WTC11 (cell line): ENCODE results near the gene NPAS3. TPM values are rescaled to one million over a fixed set of nuclear protein-coding genes. Genes with fewer than 3 reads are reported as not detected.
A peak's percentile ranks its signal among the peaks of the same experiment; 100 is the strongest.

ENCODE experiments used
- ATAC-seq: fragments of 200-7000 bp; cut with Tn5 transposase; 2 replicates; pipeline ENCODE4 v1.10.0; 2021; ENCODE audit warnings: mild to moderate bottlenecking, moderate library complexity
- CTCF ChIA-PET: fragments of 300-600 bp; sonication (Branson Sonifier 250); formaldehyde crosslinking; loops from one replicate; lab custom pipeline; 2021; ENCODE audit warnings: antibody characterized with exemption; lab: Charles Lee
- POLR2A ChIA-PET: fragments of 350-600 bp; sonication (Branson Sonifier 250); formaldehyde crosslinking; loops from one replicate; lab custom pipeline; 2021; ENCODE audit warnings: antibody characterized with exemption; lab: Charles Lee
- DNase-seq: peaks from one replicate; pipeline ENCODE4 v3.0.0; 2021; ENCODE audit warnings: low spot score
- H3K27ac Mint-ChIP-seq: 2 replicates; pipeline ENCODE4 v1.8.0; 2021; ENCODE audit warnings: mixed read lengths
- H3K27me3 Mint-ChIP-seq: 2 replicates; pipeline ENCODE4 v1.8.0; 2021; ENCODE audit warnings: low read depth, mild to moderate bottlenecking, moderate library complexity, mixed read lengths
- H3K36me3 Mint-ChIP-seq: 2 replicates; pipeline ENCODE4 v1.8.0; 2021; ENCODE audit warnings: mixed read lengths
- H3K4me1 Mint-ChIP-seq: 2 replicates; pipeline ENCODE4 v1.8.0; 2022; ENCODE audit warnings: mixed read lengths
- H3K4me3 Mint-ChIP-seq: 2 replicates; pipeline ENCODE4 v1.8.0; 2021; ENCODE audit warnings: mild to moderate bottlenecking, moderate library complexity, mixed read lengths
- H3K9me3 Mint-ChIP-seq: 2 replicates; pipeline ENCODE4 v1.8.0; 2021; ENCODE audit warnings: mixed read lengths
- CREB1 ChIP-seq: sonication (generic); formaldehyde crosslinking; IDR thresholded peaks from 2 replicates; pipeline ENCODE4 v1.8.0; 2023; ENCODE audit warnings: mild to moderate bottlenecking, missing genetic modification reagents
- CTCF ChIP-seq: fragments of 200-600 bp; IDR thresholded peaks from 2 replicates; pipeline ENCODE4 v1.8.0; 2022; ENCODE audit warnings: antibody characterized with exemption
- E2F5 ChIP-seq: sonication (generic); formaldehyde crosslinking; IDR thresholded peaks from 2 replicates; pipeline ENCODE4 v1.8.1; 2022; ENCODE audit warnings: mild to moderate bottlenecking, moderate library complexity, missing genetic modification reagents
- ERG ChIP-seq: fragments of 250-450 bp; sonication (Bioruptor Pico); IDR thresholded peaks from 2 replicates; pipeline ENCODE4 v1.8.0; 2021; ENCODE audit warnings: mild to moderate bottlenecking
- ETV6 ChIP-seq: sonication (generic); formaldehyde crosslinking; IDR thresholded peaks from 2 replicates; pipeline ENCODE4 v1.8.1; 2022; ENCODE audit warnings: mild to moderate bottlenecking, missing genetic modification reagents
- GRHL2 ChIP-seq: fragments of 250-450 bp; sonication (Bioruptor Pico); IDR thresholded peaks from 2 replicates; pipeline ENCODE4 v1.8.0; 2022; ENCODE audit warnings: mild to moderate bottlenecking, moderate library complexity; ENCODE audit not compliant: insufficient replicate concordance, severe bottlenecking
- GTF2I ChIP-seq: fragments of 250-450 bp; sonication (Bioruptor Pico); conservative IDR thresholded peaks from 2 replicates; pipeline ENCODE4 v1.4.0; 2021; ENCODE audit warnings: mild to moderate bottlenecking
- HMGA2 ChIP-seq: fragments of 250-450 bp; sonication (Bioruptor Pico); IDR thresholded peaks from 2 replicates; pipeline ENCODE4 v1.4.0; 2021; ENCODE audit warnings: mild to moderate bottlenecking, moderate library complexity
- NFYB ChIP-seq: sonication (generic); formaldehyde crosslinking; conservative IDR thresholded peaks from 2 replicates; pipeline ENCODE4 v1.8.0; 2022; ENCODE audit warnings: low read depth, missing genetic modification reagents
- NR1H2 ChIP-seq: sonication (generic); formaldehyde crosslinking; IDR thresholded peaks from 2 replicates; pipeline ENCODE4 v1.9.0; 2021; ENCODE audit warnings: mild to moderate bottlenecking, moderate library complexity, missing genetic modification reagents
- NR2C2 ChIP-seq: sonication (generic); formaldehyde crosslinking; IDR thresholded peaks from 2 replicates; pipeline ENCODE4 v1.8.0; 2022; ENCODE audit warnings: mild to moderate bottlenecking, missing genetic modification reagents
- OVOL2 ChIP-seq: fragments of 250-450 bp; sonication (Bioruptor Pico); IDR thresholded peaks from 2 replicates; pipeline ENCODE4 v1.9.0; 2021; ENCODE audit warnings: mild to moderate bottlenecking, borderline replicate concordance
- RELA ChIP-seq: sonication (generic); formaldehyde crosslinking; IDR thresholded peaks from 2 replicates; pipeline ENCODE4 v1.8.1; 2022; ENCODE audit warnings: missing genetic modification reagents, mild to moderate bottlenecking, borderline replicate concordance
- SMAD3 ChIP-seq: sonication (generic); formaldehyde crosslinking; IDR thresholded peaks from 2 replicates; pipeline ENCODE4 v1.8.0; 2022; ENCODE audit warnings: missing genetic modification reagents, mild to moderate bottlenecking, borderline replicate concordance
- STAT6 ChIP-seq: sonication (generic); formaldehyde crosslinking; conservative IDR thresholded peaks from 2 replicates; pipeline ENCODE4 v1.8.1; 2023; ENCODE audit warnings: mild to moderate bottlenecking, low read depth, missing genetic modification reagents, moderate library complexity
- ZNF232 ChIP-seq: sonication (generic); formaldehyde crosslinking; IDR thresholded peaks from 2 replicates; pipeline ENCODE4 v1.8.0; 2022; ENCODE audit warnings: mild to moderate bottlenecking, missing genetic modification reagents
- ZNF396 ChIP-seq: fragments of 250-450 bp; sonication (Bioruptor Pico); IDR thresholded peaks from 2 replicates; pipeline ENCODE4 v1.8.0; 2021; ENCODE audit warnings: mild to moderate bottlenecking, moderate library complexity, borderline replicate concordance
- total RNA-seq: library from RNA; stranded (reverse); gene quantifications from 3 replicates; pipeline ENCODE4 v1.2.3, GENCODE V29; 2021
- TF ChIP-seq, protein P1 (sequence below): sonication (generic); formaldehyde crosslinking; IDR thresholded peaks from 2 replicates; pipeline ENCODE4 v1.8.1; 2023; ENCODE audit warnings: mild to moderate bottlenecking, missing genetic modification reagents
- TF ChIP-seq, protein P2 (sequence below): sonication (generic); formaldehyde crosslinking; IDR thresholded peaks from 2 replicates; pipeline ENCODE4 v1.8.1; 2022; ENCODE audit warnings: low read depth, mild to moderate bottlenecking, moderate library complexity, missing genetic modification reagents, borderline replicate concordance

Gene NPAS3
- total RNA-seq, 1 experiment from 2014 or later: 3.2 TPM

- POLR2A ChIA-PET: no interaction called here
- H3K27ac Mint-ChIP-seq: no peak overlapping the region
- CTCF ChIA-PET: no interaction called here
- ATAC-seq (peak; percentile 80), DNase-seq (no peak)
- peaks cover 2% of the 10 kb centered on the region; the same call in 1 of the 2 replicates for H3K36me3 Mint-ChIP-seq
- H3K4me3 Mint-ChIP-seq: no peak overlapping the region
- H3K27me3 Mint-ChIP-seq: no peaks in the 10 kb centered on the region
- peaks cover 6% of the 10 kb centered on the region for H3K9me3 Mint-ChIP-seq
- peaks cover 6% of the 10 kb centered on the region for H3K4me1 Mint-ChIP-seq
- TF ChIP-seq OVOL2 (no peak), E2F5 (CRISPR knock-in tag) (no peak), GTF2I (CRISPR knock-in tag) (no peak), STAT6 (CRISPR knock-in tag) (no peak), GRHL2 (CRISPR knock-in tag) (no peak), ZNF232 (CRISPR knock-in tag) (no peak), CTCF (no peak), ZNF396 (CRISPR knock-in tag) (no peak), RELA (CRISPR knock-in tag) (no peak), NR2C2 (CRISPR knock-in tag) (no peak), SMAD3 (CRISPR knock-in tag) (no peak)
- TF ChIP-seq, protein P1, sequence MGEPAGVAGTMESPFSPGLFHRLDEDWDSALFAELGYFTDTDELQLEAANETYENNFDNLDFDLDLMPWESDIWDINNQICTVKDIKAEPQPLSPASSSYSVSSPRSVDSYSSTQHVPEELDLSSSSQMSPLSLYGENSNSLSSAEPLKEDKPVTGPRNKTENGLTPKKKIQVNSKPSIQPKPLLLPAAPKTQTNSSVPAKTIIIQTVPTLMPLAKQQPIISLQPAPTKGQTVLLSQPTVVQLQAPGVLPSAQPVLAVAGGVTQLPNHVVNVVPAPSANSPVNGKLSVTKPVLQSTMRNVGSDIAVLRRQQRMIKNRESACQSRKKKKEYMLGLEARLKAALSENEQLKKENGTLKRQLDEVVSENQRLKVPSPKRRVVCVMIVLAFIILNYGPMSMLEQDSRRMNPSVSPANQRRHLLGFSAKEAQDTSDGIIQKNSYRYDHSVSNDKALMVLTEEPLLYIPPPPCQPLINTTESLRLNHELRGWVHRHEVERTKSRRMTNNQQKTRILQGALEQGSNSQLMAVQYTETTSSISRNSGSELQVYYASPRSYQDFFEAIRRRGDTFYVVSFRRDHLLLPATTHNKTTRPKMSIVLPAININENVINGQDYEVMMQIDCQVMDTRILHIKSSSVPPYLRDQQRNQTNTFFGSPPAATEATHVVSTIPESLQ (CRISPR knock-in tag): no peak
- TF ChIP-seq, protein P2, sequence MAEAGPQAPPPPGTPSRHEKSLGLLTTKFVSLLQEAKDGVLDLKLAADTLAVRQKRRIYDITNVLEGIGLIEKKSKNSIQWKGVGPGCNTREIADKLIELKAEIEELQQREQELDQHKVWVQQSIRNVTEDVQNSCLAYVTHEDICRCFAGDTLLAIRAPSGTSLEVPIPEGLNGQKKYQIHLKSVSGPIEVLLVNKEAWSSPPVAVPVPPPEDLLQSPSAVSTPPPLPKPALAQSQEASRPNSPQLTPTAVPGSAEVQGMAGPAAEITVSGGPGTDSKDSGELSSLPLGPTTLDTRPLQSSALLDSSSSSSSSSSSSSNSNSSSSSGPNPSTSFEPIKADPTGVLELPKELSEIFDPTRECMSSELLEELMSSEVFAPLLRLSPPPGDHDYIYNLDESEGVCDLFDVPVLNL: no peak
Observed at GRCh38 chr14:33754261-33754660, 815.6 kb downstream of the NPAS3 start.

DNA sequence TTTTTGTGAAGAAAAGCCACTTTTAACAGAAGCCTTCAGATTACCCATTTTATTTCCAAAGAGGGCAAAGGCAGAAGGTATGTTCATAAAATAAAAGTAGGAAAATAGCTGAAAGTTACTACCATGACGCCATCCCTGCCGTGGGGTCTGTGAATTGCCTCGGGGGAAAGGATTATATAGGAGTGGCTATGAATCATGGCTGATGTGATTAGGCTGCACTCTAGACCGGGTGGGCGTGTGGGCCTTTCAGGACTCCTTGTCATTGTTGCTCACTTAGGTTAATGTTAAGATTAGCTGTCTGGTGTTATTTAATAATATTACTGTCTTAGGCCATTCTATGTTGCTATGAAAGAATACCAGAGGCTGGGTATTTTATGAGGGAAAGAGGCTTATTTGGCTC lies 816.7 kb downstream of the NPAS3 start:
- ATAC-seq: no peak
- no peak for DNase-seq
- Mint-ChIP-seq H3K27me3 (no peaks in the 10 kb centered on the region), H3K4me1 (peaks cover 6% of the 10 kb centered on the region), H3K9me3 (peaks cover 6% of the 10 kb centered on the region), H3K27ac (no peak overlapping the region), H3K36me3 (peaks cover 2% of the 10 kb centered on the region; the same call in 1 of the 2 replicates), H3K4me3 (no peak overlapping the region)
- TF ChIP-seq ERG (CRISPR knock-in tag) (no peak), NFYB (CRISPR knock-in tag) (no peak), HMGA2 (CRISPR knock-in tag) (no peak), CREB1 (no peak), NR1H2 (no peak), ETV6 (CRISPR knock-in tag) (no peak), GTF2I (CRISPR knock-in tag) (no peak)
- ChIA-PET POLR2A (no interaction called here), CTCF (no interaction called here)
